DMS114 treated with DMSO at 0.1 percent for 48 hours (cell line): Measurements from ENCODE around the gene APBA2.

Experiments
- DNase-seq: peaks from one replicate; lab custom pipeline; 2025; ENCODE audit not compliant: unreplicated experiment; lab: John Stamatoyannopoulos, UW

The APBA2 gene

DNA sequence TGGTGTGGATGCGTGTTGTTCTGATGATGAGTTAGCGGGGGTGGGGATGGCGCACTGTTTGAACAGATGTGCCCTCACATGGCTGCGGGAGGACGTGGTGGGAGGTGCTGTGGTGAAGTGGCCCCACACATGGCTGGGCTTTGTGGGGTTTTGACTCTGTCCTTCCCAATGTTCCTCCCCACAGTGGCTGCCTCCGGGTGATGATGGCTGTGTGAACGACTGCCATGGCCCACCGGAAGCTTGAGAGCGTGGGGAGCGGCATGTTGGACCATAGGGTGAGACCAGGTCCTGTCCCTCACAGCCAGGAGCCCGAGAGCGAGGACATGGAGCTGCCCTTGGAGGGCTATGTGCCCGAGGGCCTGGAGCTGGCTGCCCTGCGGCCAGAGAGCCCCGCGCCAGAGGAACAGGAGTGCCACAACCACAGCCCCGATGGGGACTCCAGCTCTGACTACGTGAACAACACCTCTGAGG lies 167.9 kb downstream of the APBA2 start:
- DNase-seq, result no peak

DNA sequence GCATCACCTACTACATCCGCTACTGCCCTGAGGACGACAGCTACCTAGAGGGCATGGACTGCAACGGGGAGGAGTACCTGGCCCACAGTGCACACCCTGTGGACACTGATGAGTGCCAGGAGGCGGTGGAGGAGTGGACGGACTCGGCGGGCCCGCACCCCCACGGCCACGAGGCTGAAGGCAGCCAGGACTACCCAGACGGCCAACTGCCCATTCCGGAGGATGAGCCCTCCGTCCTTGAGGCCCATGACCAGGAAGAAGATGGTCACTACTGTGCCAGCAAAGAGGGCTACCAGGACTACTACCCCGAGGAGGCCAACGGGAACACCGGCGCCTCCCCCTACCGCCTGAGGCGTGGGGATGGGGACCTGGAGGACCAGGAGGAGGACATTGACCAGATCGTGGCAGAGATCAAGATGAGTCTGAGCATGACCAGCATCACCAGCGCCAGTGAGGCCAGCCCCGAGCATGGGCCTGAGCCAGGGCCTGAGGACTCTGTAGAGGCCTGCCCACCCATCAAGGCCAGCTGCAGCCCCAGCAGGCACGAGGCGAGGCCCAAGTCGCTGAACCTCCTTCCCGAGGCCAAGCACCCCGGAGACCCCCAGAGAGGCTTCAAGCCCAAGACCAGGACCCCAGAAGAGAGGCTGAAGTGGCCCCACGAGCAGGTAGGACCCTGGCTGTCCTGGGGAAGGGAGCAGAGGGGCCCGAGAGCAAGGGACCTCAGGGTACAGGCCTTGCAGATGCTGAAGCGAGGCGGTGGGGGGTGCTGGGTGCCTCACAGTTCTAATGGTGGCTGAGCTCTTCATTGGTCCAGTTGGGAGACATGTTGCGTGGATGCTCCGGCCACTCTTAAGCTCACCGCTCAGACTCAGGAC lies 168.6 kb downstream of the APBA2 start:
- DNase-seq, result no peak

DNA sequence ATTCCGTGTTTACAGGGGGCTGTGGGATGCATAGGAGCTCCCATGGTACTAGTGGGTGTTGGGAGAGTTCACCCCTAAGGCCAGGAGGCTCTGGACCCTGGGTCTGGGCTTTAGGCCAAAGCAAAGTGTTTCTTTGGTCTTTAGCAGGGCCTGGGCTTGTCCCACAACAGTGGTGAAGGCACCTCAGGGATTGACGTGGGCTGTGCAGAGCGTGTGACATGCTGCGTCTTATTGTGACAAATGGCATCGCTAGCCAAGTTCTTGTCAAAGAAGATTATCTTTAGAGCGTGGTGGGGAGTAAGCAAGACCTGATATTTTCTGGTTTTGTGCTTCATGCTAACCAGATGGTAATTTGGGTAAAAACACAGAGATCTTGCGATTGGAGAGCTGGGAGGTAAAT lies 170.1 kb downstream of the APBA2 start:
- DNase-seq, result no peak

DNA sequence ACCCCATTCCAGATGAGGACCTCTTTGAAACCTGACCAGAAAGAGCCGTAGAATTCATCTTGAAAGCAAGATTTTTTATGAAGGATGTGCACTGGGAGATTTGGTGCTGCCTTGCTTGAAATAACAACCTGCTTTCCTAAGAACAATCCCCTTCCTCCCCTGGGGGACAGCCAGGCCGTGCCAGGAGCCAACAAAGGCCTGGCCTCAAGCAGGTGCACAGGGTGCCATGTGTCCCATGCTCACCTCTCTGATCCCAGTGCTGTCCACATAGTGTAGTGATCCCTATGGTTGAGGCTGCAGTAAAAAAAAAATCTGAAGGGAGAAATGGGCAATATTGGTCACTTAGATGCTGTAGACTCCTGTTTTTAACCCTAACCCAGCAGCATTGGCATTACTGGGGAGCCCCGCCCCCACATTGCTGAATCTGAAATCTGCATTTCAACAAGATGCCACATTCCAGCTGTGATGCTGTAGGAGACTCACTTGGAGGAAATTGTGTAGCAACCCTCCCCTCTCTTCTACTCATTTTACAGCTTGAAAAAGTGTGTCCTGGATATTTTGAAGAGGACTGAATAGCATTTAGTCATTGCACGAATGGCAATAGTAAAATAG lies 171.2 kb downstream of the APBA2 start:
- DNase-seq, result no peak

DNA sequence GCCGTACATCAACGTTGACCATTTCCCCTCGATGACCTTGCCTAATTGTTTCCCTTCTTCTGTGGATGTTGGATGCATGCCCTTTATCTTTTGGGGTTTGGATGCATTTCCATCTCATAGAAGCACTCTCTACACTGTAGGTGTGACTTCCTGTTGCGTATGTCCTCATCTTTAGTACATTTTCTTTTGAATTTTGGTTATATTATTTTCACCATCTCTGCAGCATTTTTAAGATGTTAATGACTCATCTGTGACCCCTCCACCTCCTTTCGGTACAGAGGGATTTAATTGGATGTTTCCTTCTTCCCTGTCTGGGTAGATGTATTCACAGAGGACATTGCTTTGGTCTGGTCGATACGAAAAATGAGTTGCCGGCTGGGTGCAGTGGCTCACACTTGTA lies 172.1 kb downstream of the APBA2 start:
- no peak for DNase-seq

DNA sequence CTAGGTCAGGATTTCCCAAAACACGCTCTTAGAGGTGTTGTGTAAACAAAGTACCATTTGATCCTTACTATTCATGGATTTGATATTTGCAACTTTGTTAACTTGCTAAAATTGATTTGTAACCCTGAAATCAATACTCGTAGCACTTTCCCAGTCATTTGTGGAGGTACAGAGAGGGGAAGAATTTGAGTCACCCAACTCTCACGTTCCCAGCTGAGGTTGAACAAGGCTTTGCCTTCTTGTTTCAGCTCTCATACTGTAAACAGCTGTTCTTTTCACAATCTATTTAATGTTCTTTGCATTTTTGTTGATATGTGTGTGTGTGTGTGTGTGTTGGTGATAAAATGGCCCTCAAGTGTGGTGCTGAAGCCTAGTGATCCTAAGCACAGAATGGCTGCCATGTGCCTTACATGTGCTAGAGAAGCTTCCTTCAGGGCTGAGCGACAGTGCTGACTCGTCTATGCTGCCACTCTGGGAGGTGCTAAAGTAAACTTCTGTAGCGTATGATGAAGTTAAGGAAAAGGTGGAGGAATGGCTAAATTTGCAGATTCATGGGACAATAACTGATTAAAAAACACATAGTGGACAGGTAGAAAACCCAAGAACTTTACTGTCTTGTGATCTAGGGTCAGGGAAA lies 173.2 kb downstream of the APBA2 start:
- no peak for DNase-seq

DNA sequence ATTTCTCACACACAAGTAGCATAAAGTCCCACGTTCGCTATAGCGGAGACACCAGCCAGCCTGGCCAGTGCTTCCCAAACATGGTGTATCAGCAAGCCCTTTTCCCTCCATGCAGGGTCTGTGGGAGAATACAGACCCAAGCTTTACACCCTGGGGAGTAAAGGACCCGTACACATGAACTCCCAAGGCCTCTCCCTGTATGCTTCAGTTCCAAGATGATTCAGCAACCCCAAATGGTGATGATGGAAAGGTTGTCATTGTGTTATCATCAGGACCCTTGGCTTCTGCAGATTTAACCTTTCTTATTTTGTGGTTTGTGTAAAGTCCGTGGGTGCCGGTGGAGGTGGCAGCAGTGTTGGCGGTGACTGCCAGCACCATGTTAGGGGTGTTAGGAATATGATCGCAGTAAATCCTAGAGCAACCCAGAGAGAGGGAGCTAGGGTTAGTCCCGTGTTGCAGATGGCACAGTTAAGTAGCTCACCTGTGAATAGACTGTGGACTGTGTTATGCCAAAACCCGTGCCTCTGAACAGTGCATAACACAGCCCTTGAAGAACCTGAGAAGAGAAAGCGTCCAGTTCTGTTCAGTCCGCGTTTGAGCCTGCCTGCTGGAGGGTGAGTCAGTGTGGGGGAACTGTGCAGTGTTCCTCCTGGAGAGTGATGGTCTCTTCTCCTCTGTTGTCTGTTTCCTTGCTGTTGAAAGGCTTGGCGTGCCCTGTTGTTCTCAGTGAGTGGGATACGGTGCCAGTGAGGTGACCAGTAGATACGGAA lies 174.3 kb downstream of the APBA2 start:
- no peak for DNase-seq

DNA sequence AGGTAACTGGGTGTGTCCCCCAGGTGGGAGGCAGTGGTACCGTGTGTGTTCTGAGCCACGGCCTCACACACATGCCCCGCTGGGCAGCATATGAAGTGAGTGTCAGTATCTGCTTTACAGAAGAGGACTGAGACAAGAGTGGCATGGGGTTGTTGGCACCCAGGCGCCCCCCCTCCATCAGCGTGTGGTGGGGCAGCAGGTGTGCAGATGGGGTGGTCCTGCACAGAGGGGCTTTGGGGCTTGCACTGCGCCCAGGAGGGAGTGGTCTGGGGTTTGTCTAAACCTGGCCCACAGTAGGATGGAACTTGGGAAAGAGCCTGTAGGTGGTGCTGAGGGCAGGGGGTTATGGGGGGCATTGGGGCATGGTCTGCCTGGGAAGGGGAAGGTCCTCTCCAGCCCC lies 176.0 kb downstream of the APBA2 start:
- DNase-seq, result no peak

DNA sequence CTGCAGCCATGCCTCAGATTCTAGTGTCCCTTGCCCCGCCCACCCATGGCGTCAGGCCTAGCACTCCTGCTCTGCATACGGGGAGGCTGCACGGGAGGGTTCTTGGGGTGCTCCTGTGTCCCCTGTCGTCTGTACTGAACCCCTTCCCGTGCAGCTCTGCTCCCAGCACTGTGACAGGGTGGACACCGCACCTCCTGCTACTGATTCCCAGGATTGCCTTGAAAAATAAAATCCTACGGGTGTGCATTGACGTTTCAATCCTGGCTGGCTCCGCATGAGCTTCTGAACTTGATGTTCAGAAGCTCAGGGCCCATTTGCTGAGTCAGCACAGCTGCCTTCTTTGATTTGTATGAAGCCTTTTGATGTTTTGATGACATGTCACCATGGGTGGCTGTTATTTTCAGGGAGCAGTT lies 176.4 kb downstream of the APBA2 start:
- no peak for DNase-seq

DNA sequence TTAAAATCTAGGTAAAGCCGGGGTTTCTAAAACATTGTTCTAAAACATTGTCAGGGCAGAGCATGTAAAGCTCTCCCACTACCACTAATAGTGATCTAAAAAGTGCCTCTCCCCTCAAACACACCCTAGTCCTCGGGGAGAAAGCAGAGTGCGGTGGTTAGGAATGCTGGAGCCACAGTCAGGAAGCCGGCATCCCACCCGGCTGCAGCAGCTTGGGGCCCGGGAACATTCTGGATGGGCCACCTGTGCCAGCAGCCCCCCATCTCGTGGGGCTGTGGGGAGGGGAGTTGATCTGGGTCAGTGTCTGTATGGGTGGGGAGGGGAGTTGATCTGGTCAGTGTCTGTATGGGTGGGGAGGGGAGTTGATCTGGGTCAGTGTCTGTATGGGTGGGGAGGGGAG lies 176.9 kb downstream of the APBA2 start:
- no peak for DNase-seq

DNA sequence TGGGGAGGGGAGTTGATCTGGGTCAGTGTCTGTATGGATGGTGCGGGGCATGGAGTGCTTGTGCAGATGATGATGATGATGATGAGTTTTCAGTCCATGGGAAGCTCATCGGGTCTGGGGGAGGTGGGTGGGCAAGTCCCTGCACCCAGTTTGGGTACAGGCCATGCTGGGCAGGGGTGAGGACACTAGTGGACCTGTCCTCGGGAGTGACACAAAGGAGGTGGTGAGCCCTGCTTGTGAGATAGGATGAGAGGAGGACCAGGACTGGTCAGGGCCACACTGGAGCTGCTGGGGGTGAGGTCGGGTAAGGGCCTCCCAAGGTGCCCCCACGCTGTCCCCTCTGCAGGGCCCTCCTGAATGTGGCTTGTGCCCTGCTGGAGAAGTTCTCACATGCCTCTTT lies 177.9 kb downstream of the APBA2 start:
- DNase-seq, result no peak

DNA sequence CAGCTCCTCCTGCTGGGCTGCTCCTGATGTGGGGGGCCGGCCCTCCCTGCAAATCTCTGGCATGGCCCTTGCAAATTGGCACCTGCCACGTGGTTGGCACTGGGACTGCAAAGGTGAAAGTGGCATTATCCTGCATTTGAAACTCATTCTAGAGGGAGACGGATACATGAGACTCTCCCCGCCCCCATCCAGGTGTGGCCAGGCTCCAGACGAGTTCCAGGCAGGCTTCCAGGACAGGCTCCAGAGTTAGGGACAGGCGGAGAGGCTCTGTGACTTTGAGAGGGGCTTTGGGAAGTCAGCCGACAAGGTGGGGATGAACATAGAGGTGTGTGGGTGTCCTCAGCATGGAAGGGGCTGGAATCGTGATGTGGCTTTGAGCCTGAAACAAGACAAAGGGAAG lies 178.5 kb downstream of the APBA2 start:
- no peak for DNase-seq

DNA sequence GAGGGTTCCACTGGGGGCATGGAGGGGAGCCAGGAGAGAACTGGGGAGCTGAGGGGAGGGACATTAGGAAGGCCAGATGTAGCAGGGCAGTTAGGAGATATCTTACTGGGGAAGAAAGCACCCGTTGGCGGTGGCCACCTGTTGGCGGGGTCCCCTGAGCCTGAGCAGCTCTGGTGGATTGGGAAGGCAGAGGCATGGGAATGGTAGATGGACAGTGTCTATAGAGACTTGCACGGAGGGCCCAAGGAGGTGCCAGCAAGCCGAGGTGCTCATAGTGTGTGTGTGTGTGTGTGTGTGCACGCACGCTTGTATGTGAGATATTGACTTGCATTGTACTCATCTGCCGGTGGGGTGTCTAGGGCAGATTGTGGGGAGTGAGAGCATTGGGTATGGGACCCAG lies 179.0 kb downstream of the APBA2 start:
- no peak for DNase-seq

DNA sequence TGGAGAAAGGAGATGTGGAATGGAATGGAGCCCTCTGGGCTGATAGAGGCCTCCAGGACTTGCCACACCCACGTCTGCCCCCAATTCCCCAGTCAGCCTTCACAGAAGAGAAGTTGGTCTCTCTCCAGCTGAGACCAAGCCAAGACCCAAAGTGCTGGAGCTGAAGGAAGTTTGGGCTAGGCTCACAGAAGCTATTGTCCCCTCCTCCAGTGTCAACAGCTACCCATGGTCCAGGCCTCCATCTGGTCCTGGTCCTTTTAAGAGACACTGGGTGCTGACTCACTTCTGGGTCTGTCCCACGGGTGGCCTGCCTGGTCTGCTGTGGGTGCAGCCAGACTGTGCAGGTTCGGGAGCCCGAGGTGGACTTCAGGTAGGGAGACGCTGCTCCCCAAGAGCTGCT lies 179.8 kb downstream of the APBA2 start:
- DNase-seq, result no peak

DNA sequence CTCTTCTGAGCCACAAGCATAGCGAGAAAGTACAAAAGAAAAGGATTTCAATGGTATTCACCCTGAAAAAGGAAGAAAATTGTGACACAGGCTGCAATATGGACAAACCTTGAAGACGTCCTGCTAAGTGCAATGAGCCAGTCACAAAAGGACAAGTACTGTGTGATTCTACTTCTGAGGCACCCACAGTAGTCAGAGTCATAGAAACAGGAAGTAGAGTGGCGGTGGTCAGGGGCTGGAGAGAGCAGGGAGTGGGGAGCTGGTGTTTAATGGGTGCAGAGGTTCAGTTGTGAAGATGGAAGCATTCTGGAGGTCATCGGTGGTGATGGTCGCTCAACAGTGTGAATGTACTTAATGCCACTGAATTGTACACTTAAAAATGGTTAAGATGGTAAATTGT lies 180.5 kb downstream of the APBA2 start:
- no peak for DNase-seq

DNA sequence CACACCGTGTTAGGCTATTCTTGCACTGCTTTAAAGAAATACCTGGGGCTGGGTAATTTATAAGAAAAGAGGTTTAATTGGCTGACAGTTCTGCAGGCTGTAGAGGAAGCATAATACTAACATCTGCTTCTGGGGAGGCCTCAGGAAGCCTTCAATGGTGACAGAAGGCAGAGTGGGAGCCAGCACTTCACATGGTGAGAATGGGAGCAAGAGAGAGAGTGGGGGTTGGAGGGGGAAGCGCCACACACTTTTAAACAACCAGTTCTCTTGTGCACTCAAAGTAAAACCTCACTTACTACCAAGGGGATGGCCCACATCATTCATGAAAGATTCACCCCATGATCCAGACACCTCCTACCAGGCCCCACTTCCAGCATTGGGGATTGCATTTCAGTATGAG lies 181.1 kb downstream of the APBA2 start:
- DNase-seq, result no peak

DNA sequence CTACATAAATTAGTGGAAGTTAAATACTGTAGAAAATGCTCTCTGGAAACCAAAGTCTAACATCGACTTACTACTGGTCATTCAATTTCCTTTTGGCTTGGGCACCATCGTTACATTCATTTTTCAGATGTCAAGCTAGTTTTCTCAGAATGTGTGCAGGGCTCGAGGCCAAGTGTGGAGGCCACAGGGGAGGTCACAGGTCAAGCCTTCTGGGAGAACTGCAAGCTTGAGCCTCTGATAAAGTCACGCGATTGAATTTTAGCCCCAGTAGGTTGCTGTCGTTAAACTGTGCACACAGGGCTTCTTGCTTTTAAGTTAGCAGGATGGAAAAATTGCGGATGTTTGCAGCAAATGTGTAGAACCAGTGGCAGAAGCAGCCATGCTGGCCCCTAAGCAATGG lies 182.2 kb downstream of the APBA2 start:
- no peak for DNase-seq

DNA sequence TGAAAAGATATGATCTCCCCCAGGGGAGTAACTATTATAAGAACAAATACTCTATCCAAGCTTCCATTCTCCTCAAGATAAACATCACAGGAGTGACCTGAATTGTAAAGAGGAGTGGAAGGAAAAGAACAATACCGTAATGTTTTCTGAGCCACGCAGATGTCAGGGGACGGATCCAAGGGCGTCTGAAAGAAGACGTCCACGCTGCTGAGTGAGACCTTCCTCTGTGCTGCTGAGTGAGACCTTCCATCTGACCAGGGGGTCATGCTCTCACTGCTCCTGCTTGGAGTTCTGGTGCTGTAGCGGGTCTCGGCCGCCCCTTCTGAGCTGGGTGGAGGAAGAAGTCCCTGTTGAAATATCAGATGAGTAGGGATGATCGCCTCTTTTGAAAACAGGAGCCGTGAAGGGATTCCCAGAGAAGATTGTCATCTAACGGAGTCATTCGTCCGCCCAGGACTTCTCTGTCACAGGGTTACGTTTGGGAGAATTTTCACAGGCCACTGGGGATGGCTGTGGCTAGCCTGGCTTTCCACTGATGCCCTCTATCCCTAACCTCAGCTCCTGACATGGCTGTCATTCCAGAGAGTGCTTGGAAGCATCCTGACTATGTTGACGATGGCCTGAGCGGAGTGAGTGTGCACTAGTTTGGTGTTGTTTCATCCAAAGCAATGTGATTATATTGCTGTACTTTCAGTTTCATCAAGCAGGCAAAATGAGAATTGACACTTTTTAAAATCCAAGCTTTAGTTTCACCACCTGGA lies 184.9 kb downstream of the APBA2 start:
- DNase-seq, result no peak

DNA sequence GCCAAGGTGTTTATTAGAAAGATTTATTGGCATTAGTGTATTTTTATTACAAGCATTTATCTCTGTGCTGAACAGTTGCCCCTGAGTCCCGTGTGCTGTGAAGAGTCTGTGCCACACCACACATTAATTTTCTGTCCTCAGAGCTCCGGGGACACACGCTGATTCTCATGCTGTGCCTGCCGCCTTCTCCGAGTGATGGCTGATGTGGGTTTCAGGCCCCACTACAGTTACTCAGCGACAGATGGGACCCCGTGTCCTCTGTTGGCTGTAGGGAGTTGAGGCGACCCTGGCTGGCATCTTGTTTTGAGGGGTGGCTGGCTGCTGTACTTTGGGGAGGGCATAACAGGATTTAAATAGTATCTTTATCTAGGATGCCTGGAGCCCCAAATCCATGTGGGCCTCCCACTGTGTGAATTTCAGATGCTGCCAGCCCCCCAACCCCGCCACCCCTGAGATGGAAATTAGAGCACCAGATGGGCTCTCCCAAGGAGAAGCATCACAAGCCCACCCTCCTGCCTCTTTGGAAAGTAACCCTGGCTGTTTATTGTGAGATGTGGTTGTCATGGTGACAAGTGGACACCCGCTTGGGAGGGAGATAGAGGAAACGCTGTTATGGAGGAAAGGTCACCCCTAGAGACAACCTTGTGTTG lies 185.6 kb downstream of the APBA2 start:
- no peak for DNase-seq

DNA sequence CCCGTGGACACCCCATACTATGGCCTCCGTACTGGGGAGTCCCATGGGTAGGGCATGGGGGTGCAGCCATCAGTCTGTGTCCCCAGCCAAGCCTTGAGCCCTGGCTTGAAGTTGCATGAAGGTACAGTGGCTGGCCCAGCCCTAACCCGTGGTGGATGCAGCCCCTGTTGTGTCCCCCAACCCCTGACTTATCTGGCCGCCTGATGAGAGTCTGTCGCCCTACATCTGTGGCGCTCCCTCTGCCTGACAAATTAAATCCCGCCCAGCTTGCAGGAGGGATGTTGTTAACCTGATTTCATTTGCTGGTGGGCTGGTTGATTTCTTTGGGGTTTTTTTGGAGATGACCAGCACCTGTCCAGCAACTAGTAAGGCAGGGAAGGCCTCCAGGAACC lies 186.1 kb downstream of the APBA2 start:
- no peak for DNase-seq
